A172 (cell line): Measurements from ENCODE around the gene CFAP90. TPM values are rescaled to one million over a fixed set of nuclear protein-coding genes. Genes with fewer than 3 reads are reported as not detected.
A peak's percentile ranks its signal among the peaks of the same experiment; 100 is the strongest.

Experiments
- DNase-seq: peaks from one replicate; pipeline ENCODE4 v3.0.0-alpha.2; 2015; ENCODE audit warnings: low spot score
- total RNA-seq: library from RNA; depleted of rRNA; stranded (reverse); fragments of >200 nt; shearing (Covaris generic); gene quantifications from 2 replicates; pipeline ENCODE4 v1.2.3, GENCODE V29; 2014

CFAP90 gene
- total RNA-seq, 1 experiment from 2014 or later = not detected

DNA sequence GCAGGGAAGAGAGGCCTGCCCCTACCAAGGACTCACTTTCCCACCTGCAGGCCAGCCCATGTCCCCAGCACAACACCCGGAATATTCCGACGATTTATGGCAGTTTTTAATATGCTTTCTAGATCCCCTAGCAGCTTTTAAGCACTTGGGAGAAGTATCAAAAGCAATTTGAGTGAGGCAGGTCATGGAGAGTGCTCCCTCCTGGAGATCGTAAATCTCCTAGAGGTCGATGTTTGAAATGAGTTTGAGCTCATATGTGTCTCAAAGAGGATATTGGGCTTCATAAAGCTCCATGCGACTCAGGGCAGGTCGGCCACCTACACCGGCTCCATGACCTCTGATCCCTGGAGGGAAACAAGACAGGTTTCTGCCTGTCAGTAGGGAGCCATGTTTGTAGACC is 27.3 kb downstream of the CFAP90 start:
- DNase-seq = no peak

DNA sequence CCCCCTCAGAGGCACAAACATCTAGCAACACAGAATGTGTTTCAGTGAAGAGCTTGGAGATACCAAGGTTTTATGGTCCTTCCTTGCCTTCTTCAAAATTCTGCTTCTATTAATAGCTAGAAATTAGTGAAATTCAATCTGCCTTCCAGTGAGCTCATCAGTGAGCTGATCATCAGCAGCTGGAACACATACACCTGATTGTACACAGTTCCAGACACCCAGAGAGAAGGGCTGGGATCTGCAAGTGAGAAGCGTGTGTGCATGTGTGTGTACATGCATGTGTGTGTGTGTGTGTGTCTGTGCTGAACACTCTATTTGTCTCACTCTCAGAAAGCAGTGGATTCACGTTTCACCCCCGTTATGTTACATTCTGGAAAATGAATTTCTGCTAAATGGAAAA is 28.5 kb downstream of the CFAP90 start:
- no peak for DNase-seq

DNA sequence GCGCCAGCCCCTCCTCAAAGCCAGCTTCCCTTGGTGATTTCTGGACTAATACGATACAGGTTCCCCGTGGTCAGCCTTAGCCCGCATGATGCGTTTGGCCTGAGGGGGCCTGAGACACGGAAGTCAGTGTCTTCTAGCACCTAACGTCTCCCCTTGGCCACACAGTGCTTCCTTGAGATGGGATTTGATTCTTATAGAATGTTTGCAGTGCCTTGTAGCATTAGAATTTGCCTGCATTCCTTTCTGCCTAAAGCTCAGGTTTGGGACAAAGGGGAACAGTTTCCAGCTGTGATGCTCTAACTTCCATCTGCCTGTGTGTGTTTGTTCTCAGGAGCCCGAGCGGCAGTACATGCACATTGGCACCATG is 34.4 kb downstream of the CFAP90 start:
- no peak for DNase-seq

DNA sequence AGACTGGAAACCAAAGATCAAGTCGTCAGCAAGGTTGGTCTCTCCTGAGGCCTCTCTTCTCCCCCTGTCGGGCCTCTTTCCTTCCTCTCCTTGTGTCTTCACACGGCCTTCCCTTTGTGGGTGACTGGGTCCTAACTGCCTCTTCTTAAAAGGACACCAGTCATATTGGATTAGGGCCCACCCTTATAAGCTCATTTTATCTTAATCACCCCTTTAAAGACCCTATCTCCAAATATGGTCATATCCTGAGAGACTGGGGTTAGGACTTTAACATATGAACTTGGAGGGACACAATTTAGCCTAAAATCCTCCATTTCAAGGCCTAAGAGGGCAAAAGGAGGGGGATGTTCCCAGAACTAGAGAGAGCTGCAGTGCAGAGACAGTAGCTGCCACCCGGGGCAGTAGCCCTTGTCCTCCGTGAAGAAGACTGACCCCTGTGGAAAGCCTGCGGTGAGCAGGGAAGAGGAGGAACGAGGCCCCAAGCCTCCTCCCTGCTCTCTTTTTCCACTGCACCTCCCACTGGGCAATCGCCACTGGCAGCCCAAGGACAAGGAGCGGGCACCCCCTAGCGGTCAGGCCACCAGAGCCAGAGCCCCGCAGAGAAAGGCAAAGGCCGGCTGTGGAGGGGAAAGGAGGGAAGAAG is 34.9 kb downstream of the CFAP90 start:
- peak; percentile 56 for DNase-seq

DNA sequence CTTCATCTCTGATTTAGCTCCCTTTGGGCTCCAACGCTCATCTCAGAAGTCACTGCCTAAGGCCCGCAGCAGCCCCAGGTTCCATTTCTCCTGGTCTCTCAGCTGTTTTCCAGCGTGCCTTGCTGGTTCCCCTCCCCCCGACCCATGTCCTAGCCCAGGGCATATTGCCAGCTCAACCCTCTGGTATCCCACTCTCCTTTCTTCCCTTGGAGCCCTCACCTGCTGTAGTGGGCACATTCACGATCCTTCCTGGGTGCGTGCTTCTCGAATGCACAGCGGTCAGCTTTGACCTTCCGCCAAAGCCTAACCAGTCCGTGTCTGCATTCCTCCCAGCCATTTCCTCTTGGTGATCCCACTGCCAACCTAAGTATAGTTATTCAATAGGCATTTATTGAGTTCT is 36.1 kb downstream of the CFAP90 start:
- no peak for DNase-seq

DNA sequence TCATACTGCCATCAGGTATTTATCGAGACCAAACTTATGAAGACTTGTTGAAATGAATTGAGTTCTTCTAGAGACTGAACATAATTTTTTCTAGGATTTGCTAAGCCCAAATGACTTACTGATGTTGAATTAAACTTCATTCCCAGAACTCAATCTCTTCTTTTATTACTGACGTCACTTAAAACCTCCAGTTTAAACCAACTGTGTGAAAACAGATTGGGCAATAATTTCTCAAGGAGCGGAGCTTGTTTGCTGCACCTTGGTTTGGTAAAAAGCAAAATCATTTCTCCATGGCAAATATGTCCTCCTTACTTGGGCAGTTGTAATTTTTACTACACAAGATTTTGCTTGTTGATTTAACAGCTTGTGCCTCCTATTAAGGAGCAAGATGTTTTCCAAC is 37.4 kb downstream of the CFAP90 start:
- no peak for DNase-seq

DNA sequence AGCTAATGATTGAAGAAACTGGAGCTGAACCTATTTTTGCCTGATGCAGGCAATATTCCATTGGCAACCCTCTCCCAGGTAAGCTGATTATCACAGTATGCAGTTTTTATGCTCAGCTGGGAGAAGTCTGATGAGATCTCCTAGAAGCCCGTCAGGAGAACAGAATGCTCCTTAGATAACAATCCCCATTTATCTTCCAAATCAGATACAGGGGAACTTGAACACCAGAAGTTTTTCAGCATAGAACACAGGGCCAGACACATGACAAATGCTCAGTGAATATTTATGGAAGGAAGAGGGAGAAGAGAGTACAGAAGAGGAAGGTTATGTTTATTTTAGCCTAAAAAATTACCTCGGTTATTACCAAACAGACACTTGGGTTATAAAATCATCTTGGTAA is 37.9 kb downstream of the CFAP90 start:
- DNase-seq = no peak

DNA sequence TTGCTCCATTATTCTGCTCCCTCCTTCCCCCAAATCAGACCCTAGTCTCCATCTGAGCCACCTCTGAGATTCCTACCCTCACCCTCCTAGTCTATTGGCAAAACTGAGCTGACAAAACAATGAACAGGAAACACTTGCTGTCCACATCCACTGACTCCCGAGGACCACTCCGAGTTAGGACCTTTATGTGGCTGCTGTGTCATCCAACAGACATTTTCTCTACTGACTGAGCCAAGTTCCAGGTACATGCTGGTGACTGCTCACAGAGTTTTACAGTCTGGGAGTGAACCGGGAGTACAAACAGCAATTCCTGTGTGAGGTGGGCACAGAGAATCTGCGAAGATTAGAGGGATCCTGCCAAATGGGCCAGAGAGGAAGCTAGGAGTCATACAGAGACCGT is 39.2 kb downstream of the CFAP90 start:
- no peak for DNase-seq

DNA sequence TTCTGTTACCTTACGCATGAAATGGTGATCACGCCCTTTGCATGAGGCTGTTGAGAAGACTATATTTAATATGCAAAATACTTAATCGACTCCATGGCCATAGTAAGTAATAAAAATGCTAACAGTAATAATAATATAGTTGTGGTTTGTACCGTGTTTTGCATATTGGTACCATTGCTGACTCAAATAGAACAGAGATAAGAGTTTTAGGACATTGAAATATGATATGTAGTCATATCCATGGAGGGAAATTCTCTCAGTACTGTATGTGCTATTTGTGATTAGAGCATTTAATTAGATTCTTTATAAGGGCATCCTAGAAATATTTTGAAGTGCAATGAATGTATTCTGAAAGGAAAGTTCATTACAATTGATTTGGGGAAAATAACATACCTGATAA is 41.9 kb downstream of the CFAP90 start:
- DNase-seq = no peak

DNA sequence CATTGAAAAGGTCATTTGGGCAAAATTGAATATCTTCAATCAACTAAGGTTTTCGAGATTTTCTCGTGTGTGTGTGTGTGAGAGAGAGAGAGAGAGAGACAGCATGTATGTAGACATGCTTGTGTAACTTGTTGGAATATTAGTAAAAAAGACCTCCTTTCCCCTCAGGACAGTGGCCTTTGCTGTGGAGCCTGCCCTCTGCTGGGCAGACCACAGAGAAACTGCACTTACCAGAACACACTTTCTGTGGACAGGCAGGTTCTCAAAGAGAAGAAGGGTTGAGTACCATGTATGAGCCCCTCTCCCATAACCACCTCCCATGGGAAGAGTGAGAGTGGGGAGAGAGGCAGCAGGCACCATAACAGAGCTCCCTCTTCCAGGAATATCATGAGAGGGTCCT is 45.6 kb downstream of the CFAP90 start:
- DNase-seq = no peak

DNA sequence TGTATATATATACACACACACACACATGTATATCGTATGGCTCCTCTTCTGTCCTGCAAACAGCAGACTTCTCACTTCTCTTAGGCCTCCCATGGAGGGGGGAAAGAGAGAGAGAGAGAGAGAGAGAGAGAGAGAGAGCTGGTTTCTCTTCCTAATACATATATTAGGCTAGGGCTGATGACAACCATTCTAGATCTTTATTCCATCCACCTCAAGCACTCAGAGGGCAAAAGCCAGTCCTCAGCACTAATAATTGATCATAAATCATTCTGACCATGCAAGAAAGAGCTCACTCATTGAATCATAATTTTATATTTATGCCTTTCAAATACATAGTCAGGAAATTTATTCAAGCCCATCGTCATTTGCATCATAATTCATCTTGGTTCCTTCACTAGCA is 47.0 kb downstream of the CFAP90 start:
- DNase-seq = no peak

DNA sequence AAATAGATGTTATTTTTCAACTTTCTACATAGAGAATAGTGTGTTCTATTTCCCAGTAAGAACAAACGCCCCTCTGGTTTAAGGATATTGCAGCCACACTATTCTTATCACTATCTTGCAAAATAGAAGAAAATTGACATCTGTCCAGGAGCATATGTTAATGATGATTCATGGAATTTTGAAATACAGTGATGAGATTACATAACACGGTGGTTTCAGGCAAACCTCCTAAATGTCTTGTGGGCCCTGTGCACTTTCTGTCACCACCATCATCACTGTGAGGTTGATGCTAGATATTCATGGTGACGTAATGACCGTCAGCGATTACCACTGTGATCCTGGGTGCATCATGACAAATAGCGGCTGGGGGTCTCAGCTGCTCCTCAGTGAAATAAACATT is 48.1 kb downstream of the CFAP90 start:
- no peak for DNase-seq

DNA sequence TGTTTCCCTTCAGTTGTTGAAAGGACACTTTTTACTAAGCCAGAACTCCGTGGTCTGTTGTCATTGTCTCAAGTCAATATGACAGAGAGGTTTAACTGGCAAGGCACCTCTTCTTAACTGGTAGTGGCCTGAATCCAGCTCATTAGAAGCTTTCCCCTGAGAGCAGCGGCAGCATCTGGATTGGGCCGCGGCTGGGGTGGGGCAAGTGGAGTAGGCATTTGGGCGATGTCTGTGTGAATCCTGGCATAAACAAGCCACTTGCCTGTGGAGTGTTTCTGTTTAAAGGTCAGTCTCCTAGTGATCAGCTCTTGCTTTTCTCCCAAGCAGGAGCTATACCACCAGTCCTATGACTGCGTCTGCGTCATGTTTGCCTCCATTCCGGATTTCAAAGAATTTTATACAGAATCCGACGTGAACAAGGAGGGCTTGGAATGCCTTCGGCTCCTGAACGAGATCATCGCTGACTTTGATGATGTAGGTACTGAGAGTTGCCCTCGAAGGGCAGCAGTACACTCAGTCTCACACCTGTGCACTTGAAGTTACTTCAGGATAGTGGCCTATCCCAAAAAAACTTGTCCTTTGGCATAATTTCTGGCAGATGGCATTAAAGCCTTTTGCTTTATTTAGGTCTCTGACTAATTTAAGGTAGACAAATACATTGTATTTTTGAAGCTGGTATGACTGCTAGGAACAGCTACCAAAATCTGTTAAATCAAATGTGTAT is 48.9 kb downstream of the CFAP90 start:
- DNase-seq = no peak

DNA sequence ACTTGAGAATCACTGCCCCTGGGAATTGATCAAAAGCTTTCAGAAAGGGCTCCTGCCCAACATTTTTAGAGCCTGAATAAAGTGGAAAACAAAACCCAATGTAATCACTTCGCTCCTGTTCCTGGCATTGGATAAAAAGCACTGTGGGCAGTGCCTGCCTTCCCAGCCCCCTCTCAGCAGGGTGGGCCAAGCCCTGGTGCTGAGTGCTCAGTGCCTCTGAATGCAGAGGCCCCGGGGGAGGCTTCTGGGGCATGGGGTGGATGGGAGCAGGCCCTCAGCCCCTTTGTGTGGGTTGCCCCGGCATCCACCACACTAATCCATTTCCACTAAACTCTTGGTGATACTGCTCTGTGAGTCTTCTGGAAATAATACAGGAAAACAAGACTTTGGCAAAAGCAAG is 55.6 kb downstream of the CFAP90 start:
- no peak for DNase-seq

DNA sequence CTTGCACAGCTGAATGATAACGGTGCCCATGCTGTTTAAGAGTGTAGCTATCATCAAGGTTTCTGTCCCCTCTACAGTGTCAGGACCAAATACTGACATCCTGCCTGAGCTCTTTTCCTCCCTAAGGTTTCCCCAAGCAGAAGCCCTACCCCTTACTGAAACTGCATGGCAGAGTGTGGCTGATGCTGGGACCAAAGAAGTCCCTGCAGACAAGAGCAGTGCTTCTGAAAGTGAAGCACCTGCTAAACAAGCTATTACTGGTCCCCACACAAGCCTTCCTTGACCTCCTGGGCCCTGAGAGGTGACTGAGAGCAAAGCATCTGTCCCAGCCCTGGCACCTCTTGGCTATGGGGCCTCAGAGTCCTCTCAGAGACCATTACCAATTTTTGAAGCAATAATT is 56.1 kb downstream of the CFAP90 start:
- no peak for DNase-seq

DNA sequence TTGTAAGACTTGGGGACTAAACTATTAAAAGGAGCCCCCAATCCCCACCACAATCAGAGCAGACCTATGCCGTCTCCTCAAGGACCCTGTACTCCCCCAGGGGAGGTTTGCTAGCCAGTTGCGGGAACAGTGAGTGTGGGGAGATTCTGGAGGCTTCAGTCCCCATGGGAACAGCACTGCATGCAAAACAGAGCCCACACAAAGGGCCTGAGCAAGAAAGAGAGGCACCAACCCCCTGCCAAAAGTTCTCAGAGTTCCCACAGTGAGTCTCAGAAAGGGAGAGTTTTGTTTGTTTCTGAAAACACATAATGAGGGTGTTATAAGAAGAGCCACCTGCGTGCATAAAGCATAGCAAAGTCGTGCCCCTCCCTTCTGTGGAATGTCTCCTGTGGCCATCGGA is 56.6 kb downstream of the CFAP90 start:
- DNase-seq = no peak

DNA sequence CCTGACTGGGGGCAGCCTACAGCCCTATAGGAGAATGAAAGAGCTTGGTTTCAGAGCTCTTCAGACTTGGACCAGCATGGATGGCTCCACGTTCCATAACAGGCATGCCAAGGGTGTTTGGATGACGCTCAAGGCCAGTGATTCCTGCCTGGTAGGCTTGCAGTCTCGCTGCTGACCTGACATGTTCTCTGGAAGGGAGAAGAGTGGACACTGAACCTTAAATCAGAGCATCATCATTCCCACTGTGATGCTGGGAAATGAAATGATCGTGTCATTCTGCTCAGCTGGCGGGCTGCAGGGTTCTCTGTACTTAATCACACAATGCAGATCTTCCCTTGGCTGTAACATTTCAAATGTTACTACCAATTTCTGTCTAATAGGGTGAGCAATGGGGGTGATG is 57.0 kb downstream of the CFAP90 start:
- no peak for DNase-seq

DNA sequence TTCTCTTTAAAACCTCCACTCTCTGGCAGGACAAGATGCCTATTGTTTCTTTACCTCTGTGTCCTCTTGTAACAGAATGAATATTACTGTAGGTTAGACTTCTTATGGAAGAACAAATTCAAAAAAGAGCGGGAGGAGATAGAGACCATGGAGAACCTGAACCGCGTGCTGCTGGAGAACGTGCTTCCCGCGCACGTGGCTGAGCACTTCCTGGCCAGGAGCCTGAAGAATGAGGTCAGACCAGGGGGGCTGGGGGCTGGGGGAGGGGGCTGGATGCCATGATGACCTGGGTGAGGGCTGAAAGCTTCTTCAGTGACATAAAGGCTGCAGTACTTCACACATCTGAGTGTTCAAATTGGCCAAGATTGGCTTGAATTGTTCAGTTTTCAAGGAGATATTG is 61.4 kb downstream of the CFAP90 start:
- DNase-seq = no peak

DNA sequence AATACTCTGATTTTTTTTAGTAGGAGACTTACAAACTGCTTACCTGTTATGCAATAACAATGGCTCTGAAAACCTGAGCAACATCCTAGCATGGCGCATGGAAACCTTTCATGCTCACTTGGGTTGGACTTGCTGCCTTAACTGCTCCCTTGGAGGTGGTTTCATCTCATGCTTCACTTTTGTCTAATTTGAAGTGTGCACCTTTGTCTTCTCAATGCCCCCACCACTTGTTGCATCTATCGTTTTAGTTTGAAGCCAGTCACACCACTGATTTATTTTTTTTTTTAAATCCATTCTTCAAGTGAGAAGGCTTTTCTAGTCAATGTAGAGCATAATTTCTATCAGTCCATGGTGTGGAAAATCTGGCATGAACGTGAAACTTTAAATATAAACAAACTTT is 63.2 kb downstream of the CFAP90 start:
- DNase-seq = no peak

DNA sequence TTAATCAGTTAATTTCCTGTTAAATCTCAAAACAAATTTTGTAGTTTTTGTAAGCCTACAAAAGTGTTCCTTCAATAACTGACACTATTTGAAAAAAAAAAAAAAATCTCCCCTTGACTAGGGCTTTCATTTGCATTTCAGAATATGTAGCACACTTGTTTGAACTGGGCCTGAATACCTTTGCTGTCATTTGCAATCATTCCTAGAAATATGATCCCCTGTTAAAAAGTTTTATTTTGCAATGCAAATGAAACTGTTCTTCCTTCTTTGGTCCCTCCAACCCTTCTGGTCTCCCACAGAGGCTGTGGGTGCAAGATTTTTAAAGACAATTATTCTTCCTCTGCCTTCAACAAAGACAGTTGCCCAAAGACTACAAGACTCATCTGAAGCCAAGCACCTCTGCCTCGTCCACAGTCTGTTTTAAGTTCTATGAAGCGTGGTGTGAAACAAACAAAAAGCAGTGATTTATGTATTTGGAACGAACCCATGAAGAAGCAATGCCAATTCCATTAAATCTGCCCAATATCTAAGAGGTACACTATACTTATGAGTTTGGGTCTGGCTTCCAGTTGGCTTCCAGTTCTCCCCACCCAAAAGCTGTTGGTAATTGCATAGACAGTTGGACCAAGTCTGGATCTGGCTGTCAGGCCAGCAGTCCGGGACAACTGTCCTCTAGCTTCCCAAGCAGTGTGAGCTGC is 66.1 kb downstream of the CFAP90 start:
- no peak for DNase-seq

DNA sequence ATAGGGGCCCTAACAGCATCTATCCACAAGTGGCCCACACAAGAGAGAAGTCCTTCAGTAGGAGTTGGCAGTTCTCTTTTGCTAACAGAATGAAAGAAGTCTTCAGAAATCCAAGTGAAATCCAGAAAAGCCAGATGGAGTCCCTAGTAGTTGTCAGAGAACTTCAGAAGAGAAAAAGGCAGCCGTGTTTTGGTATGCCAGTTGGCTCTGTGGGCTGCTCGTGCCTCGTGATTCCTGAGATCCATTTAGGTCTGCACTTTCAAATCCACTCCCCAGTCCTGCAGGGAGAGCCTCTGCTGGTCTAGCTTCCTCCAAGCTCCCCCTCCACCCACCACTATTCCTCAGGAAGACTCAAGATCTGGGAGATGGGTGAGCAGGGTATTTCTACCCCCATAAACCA is 69.0 kb downstream of the CFAP90 start:
- no peak for DNase-seq
